Cardiac fibroblast (primary cell): Measurements from ENCODE around the gene SERF1B.
"Not testable (repeated sequence)": the region's sequence is repeated elsewhere in the genome, so short reads cannot be mapped to it uniquely, and the experiment has no call there.

Experiments
- DNase-seq, 2 donors: peaks; one replicate each; pipeline versions ENCODE4 v3.0.0 to v3.0.0-alpha.2; 2010; ENCODE audit warnings: low read depth in 2 of 2
- H3K4me3 ChIP-seq, 2 donors: replicated peaks in 1 of 2; 1 replicate in 1 of 2; 2 replicates in 1 of 2; pipeline ENCODE4 v1.5.1; 2011; ENCODE audit warnings: low read depth in 2 of 2, low read length in 2 of 2, mild to moderate bottlenecking in 2 of 2, moderate library complexity in 1 of 2

The SERF1B gene

DNA sequence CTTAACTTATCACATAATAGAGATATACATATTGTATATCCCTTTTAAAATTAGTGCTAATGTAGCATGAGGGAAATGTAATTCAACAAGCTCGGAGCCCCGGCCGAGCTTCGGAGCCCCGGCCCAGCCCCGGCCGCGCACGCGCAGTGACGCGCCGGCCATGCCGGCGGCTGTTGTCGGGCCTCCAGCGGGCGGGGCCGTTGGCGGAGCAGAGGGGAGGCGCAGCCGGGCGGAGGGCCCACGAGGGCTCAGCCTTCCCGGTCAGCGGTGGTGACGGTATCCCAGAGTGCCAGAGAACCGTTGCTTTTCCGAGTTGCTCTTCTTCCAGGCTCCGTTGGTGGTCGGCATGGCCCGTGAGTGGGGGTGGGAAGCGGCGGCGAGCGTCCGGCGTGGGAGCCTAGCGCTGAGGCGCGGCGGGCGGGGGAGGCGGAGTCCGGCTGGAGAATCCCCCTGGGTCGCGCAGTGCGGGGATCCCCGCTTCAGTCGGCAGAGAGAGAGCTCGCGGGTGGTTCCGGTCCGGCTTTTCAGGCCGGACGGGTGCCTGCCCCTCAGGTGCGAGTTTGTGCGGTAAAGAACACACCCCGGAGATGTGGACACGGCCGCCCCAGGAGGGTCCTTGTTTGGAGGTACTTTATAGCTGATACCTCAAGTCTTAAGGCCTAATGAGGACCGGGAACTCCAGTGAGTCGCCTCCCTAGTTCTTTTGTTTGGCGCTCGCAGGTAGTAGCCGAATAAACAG, at the start of gene SERF1B:
Gene SERF1B (plus strand): TSS at position 146 of the 739 bp plus-strand sequence. CDS start 201 bp downstream, at position 347.
- H3K4me3 ChIP-seq: not testable (repeated sequence)

DNA sequence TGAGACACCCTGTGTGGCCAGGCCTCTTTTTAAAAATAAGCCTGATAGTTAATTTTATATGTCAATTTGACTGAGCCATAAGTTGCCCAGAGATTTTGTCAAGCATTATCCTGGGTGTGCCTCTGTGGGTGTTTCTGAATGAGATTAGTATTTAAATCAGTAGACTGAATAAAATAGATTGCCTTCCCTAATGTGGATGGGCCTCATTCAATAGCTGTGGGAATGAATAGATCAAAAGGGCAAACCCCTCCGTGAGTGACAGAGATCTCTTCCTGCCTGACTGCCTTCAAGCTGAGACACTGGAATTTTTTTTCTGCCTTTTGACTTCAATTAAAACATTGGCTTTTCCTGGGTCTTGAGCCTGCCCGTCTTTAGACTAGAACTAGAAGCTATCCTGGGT, 33.3 kb upstream of the SERF1B start:
- not testable (repeated sequence) for DNase-seq, H3K4me3 ChIP-seq

More for the DNA sequence above, at the start of gene SERF1B:
- not testable (repeated sequence) for DNase-seq

DNA sequence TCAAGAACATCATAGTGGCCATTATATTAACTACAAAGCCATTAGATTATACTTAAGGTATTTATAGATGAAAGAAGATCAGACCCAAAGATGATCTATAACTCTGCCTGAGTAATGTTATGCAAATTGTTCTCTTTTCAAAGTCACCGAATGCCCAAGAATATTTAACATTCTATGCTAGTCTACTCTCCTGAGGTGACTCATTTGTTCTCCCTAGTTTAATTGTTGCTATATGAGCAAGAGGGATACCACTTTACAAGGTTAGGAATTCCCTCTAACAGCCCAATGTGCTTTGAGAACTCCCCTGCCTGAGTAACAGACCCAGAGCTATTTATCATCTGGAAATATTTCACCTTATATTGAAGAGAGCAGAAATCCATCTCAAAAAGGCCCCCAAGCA, 29.5 kb upstream of the SERF1B start:
- not testable (repeated sequence) for H3K4me3 ChIP-seq, DNase-seq

DNA sequence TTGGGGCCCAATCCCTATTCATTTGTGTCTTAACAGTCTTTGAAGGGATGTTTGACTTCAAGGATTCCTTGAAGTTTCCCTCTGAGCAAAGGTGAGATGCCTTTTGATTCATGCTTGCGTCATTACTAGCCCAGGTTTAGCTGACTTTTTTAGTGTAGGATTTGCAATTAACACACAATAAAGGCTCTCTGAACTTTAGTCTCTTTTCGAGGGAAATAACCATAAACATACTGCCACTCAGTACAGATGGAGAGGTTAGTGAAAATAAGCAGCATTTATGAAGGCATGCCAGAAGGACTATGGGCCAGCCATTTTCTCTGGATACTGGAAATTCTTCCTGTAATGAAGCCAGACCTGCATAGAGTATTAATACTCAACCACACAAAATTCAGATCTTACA, 4.4 kb upstream of the SERF1B start:
- not testable (repeated sequence) for DNase-seq, H3K4me3 ChIP-seq

DNA sequence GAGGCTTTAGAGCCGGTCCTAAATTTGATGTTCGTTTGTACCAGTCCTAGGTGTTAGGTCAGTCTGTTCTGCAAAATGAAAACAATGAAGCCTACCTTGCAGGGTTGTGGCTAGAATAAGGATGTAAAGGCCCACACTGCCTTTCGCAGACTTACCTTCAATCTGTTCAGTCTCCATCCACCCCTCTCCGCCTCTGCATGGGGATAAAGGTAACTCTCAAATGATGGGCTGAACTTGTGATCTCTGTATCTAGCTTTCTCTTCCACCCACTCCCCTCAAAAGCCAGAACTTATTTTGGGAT, 744 bp downstream of the SERF1B start:
- not testable (repeated sequence) for DNase-seq

DNA sequence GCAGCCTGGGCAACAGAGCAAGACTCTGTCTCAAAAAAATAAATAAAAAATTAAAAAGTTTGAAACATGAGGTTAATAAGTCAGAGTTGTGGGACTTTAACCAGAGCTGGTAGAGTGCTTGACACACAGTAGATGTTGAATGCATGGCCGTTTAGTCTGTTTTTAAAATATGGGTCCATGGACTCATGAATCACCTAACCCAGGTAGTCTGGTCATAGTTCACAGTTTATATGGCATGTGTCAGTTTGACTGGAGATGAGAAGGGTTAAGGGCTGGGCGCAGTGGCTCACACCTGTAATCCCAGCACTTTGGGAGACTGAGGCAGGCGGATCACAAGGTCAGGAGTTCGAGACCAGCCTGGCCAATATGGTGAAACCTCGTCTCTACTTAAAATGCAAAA, 6.2 kb downstream of the SERF1B start:
- not testable (repeated sequence) for H3K4me3 ChIP-seq, DNase-seq

More for the DNA sequence above, 744 bp downstream of the SERF1B start:
- H3K4me3 ChIP-seq: not testable (repeated sequence)

DNA sequence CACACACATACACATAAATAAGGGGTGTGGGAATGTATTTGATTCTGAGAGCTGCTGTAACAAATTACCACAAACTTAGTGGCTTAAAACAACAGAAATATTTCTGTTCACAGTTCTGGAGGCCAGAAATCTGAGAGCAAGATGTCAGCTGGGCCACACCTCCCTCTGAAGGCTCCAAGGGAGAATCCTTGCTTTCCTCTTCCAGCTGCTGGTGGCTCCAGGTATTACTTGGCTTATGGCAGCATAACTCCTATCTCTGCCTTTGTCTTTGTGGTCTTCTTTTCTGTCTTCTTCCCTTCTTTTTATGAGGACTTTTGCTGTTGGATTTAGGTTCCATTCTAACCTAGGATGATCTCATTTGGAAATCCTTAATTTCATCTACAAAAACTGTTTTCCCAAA, 16.4 kb downstream of the SERF1B start:
- not testable (repeated sequence) for DNase-seq, H3K4me3 ChIP-seq

DNA sequence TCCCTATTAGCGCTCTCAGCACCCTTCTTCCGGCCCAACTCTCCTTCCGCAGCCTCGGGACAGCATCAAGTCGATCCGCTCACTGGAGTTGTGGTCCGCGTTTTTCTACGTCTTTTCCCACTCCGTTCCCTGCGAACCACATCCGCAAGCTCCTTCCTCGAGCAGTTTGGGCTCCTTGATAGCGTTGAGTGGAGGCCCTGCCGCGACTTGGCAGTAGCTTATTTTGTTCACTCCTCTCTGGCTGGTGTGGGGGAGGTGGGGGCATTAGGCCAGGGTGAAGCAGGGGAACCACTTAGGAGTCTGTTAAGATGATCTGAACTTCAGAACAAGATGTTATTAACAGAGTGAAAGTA, 24.7 kb downstream of the SERF1B start:
- H3K4me3 ChIP-seq, DNase-seq: not testable (repeated sequence)

DNA sequence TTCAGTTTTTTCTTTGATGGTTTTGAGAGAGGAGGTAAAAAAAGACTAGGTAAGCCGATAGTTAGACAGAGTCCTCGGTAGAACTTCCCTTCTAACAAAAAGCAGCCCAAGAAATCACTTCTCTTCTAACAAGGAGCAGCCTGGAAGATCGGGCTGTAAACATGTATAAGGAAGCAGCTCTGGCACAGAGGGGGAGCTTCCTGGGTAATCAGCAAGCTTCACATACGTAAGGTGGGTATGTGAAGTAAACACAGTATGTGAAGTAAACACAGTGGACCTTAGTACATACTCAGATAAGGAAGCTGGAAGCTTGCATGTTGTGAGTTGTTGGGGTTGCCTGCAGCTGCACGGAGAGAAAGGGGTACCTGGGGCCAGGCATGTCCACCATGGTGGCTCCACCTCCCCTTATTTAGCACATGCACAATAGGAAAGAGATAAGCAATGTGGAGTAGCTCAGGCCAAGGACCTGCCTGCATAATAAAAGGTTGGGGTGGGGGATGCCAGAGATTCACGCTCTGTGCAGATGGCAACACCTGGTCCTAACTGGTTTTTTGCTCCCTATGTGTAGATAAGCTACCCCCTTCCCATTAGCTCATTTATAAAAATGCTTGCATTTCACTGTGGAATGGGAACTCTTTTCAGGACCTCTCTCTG, 31.4 kb downstream of the SERF1B start:
- not testable (repeated sequence) for H3K4me3 ChIP-seq, DNase-seq

DNA sequence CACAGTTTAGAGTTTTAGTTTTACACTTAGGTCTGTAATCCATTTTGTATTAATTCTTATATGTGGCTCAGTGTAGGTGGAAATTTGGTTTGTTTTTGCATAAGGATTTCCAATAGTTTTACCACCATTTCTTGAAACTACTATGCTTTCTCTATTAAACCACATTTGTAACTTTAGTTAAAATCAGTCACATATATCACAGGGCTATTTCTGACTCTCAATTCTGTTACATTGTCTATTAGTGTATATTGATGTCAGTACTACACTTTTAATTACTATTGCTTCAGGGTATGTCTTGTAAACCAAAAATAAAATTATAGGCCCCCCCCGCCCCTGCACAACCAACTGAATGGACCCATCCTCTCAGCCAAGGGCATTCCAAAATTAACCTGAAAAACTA, 32.1 kb downstream of the SERF1B start:
- not testable (repeated sequence) for DNase-seq, H3K4me3 ChIP-seq

DNA sequence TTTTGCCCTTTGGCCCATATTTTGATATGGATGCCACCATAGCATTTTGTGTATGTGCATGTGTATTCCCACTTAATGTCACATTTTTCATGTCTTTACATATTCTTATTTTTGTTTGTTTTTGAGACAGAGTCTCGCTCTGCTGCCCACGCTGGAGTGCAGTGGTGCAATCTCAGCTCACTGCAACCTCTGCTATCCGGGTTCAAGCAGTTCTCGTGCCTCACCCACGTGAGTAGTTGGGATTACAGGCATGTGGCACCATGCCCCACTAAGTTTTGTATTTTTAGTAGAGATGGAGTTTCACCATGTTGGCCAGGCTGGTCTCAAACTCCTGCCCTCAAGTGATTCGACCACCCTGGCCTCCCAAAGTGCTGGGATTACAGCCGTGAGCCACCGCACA, 52.6 kb downstream of the SERF1B start:
- H3K4me3 ChIP-seq, DNase-seq: not testable (repeated sequence)

DNA sequence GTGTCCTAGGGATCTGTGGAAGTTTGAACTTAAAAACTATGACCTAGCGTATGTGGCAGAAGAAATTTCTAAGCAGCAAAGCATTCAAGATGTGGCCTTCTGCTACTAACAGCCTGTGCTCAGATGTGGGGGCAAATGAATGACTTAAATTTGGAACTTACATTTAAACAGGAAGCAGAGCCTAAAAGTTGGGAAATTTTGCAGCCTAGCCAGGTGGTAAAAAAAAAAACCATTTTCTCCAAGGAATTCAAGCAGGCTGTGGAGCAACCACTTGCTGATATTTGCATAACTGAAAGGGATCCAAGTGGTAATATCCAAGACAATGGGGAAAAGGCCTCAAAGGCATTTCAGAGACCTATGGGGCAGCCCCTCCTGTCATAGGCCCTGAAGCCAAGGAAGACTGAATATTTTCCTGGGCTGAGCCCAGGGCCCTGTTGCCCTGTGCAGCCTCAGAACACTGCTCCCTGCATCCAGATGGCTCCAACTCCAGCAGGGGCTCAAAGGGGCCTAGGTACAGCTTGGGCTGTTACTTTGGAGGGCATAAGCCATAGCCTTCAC, 63.9 kb downstream of the SERF1B start:
- DNase-seq, H3K4me3 ChIP-seq: not testable (repeated sequence)

DNA sequence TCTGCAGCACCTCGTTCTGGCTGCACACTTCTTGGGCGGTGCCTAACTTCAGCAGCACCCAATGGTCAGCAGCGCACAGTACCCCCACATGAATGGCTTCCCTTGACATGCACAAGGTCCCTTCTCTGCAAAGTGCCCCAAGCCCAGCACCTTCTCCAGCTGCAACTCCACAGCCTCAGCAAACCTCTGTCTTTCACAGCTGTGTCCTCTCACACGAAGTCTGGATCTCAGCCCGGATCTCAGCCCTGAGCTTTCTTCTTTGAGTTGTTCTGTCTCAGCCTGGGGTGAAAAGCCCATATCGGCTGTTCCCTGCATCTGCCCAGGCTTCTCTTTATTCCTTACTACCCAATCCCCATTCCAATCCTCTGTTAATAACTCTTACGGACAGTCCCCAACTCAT, 66.7 kb downstream of the SERF1B start:
- DNase-seq, H3K4me3 ChIP-seq: not testable (repeated sequence)
